ACC112 (cell line): Measurements from ENCODE around the gene NRF1.
"Not testable (repeated sequence)": the region's sequence is repeated elsewhere in the genome, so short reads cannot be mapped to it uniquely, and the experiment has no call there.

Source experiments
- H2AFZ ChIP-seq: fragments of 200-600 bp; sonication (generic); one replicate; pipeline ENCODE4 v1.6.0; 2017; ENCODE audit warnings: antibody characterized with exemption, low read length; ENCODE audit not compliant: unreplicated experiment
- H3K27ac ChIP-seq: fragments of 200-600 bp; sonication (generic); 2 replicates; pipeline ENCODE4 v1.5.1; 2014; ENCODE audit warnings: low read depth, mild to moderate bottlenecking, antibody characterized with exemption, low read length, moderate library complexity
- H3K27me3 ChIP-seq: fragments of 200-600 bp; sonication (generic); 2 replicates; pipeline ENCODE4 v1.6.1; 2014; ENCODE audit warnings: mild to moderate bottlenecking, antibody characterized with exemption, low read length, moderate library complexity, mixed read lengths; ENCODE audit not compliant: insufficient read depth
- H3K36me3 ChIP-seq: fragments of 200-600 bp; sonication (generic); 2 replicates; pipeline ENCODE4 v1.6.1; 2016; ENCODE audit warnings: mild to moderate bottlenecking, antibody characterized with exemption, low read length, moderate library complexity, mixed read lengths; ENCODE audit not compliant: insufficient read depth
- H3K4me1 ChIP-seq: fragments of 200-600 bp; sonication (generic); one replicate; pipeline ENCODE4 v1.6.1; 2016; ENCODE audit warnings: low read length, mixed read lengths; ENCODE audit not compliant: insufficient read depth, unreplicated experiment, control insufficient read depth
- H3K4me3 ChIP-seq: fragments of 200-600 bp; sonication (generic); 2 replicates; pipeline ENCODE4 v1.5.1; 2014; ENCODE audit warnings: mild to moderate bottlenecking, low read depth, low read length
- H3K79me2 ChIP-seq: fragments of 200-600 bp; sonication (generic); one replicate; pipeline ENCODE4 v1.6.0; 2016; ENCODE audit warnings: low read length; ENCODE audit not compliant: control insufficient read depth, unreplicated experiment, insufficient read depth

Gene NRF1

DNA sequence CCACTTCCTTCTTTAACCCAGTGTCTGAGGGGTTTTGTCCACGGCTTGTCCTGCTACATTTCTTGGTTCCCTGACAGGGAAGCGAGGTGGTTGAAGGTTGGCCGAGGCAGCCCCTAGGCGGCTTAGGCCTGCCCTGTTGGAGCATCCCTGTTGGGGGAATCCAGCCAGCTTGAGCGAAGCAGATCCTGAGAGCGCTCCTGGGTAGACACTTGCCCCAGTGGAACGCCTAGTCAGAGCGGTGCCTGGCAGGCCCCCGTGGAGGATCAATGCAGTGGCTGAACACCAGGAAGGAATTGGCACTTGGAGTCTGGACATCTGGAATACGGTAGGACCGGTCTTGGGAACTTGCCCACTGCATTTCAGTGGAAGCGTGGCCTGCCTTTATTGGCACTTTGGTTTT, 32.7 kb upstream of the NRF1 start:
- no peak overlapping the region for H3K27ac ChIP-seq
- H3K27me3 ChIP-seq = no peaks in the 10 kb centered on the region

DNA sequence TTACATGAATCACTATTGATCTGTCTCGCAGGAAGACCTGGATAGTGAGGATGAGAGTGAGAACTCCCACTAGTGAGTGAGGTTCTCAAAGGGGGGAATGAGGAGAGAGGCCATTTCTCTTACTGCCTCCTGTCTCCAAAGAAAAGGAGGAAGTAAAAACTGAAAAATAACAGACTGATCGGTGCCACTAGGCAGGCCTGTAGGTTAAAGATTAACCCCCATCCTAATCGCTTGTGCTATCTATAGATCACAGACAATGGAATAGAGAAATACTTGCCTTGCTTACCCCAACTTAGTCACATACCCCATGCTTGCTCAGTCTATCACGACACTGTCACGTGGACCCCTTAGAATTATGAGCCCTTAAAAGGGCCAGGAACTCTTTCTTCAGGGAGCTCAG, 25.3 kb upstream of the NRF1 start:
- not testable (repeated sequence) for H3K27me3 ChIP-seq, H3K4me3 ChIP-seq, H3K36me3 ChIP-seq, H3K27ac ChIP-seq, H3K4me1 ChIP-seq, H3K79me2 ChIP-seq, H2AFZ ChIP-seq

More for the DNA sequence above, 32.7 kb upstream of the NRF1 start:
- no peaks in the 10 kb centered on the region for H3K36me3 ChIP-seq
- peaks cover 7% of the 10 kb centered on the region for H3K4me1 ChIP-seq
- H3K4me3 ChIP-seq = no peak overlapping the region
- H3K79me2 ChIP-seq = no peaks in the 10 kb centered on the region
- no peak overlapping the region for H2AFZ ChIP-seq

DNA sequence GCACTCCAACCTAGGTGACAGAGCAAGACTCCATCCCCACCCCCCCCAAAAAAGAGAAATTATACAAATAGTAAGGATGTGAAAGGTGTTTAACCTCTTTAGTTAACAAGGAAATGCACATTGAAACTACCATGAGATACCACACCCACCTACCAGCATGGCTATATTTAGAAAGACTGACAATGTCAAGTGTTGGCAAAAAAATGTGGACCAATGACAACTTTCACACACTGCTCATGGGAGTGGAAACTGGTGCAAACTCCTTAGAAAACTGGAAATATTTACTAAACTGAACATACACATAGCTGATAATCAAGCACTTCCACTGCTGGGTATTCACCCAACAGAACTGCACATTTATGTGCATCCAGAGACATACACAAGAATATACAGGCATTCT, 23.3 kb upstream of the NRF1 start:
- Histone ChIP-seq H3K79me2 (no peaks in the 10 kb centered on the region), H3K27me3 (no peaks in the 10 kb centered on the region), H3K4me3 (no peak overlapping the region), H2AFZ (no peak overlapping the region), H3K36me3 (no peaks in the 10 kb centered on the region), H3K27ac (no peak overlapping the region), H3K4me1 (no peaks in the 10 kb centered on the region)

DNA sequence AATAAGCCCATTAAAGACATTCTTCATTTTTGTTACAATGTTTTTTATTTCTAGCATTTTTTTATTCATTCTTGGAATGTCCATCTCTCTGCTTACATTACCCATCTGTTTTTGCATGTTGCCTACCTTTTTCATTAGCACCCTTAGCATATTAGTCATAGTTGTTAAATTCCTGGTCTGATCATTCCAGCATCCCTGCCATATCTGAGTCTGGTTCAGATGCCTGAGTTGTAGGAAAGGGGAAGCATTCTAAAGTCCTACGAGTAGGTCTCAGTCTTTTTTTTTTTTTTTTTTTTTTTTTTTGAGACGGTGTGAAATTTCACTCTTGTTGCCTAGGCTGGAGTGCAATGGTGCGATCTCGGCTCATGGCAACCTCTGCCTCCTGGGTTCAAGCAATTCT, 19.7 kb upstream of the NRF1 start:
- H3K4me1 ChIP-seq = no peaks in the 10 kb centered on the region
- H3K36me3 ChIP-seq = no peaks in the 10 kb centered on the region
- H3K4me3 ChIP-seq = no peak overlapping the region
- no peak overlapping the region for H3K27ac ChIP-seq
- no peaks in the 10 kb centered on the region for H3K79me2 ChIP-seq
- H3K27me3 ChIP-seq = no peaks in the 10 kb centered on the region
- H2AFZ ChIP-seq = no peak overlapping the region

DNA sequence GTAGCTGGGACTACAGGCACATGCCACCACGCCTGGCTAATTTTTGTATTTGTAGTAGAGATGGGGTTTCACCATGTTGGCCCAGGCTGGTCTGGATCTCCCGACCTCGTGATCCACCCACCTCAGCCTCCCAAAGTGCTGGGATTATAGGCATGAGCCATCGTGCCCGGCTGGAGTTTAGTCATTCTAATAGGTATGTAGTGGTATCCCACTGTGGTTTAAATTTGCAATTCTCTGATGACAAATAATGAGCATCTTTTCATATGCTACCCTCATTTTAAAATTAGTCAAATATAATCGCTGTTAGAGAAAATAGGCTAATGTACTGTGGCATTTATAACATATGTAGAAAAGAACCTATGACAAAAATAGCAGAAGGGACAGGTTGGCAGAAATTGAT, 15.1 kb upstream of the NRF1 start:
- H3K4me1 ChIP-seq, H3K27ac ChIP-seq, H3K79me2 ChIP-seq, H3K4me3 ChIP-seq, H2AFZ ChIP-seq, H3K27me3 ChIP-seq, H3K36me3 ChIP-seq: not testable (repeated sequence)

DNA sequence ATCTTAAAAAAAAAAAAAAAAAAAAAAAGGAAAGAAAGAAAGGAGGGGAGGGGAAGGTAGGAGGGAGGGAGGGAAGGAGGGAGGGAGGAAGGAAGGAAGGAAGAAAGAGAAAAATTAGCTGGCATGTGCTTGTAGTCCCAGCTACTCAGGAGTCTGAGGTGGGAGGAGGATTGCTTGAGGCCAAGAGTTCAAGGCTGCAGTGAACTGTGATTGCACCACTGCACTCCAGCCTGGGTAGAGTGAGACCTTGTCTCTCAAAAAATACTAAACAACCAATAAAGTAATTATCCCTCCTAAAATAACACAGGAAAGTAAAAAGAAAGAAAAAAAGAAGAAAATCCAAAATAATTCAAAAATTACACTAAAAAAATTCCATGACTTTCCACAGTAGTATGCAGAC, 13.8 kb upstream of the NRF1 start:
- Histone ChIP-seq H3K4me1 (no peaks in the 10 kb centered on the region), H3K4me3 (no peak overlapping the region), H3K27me3 (no peaks in the 10 kb centered on the region), H3K79me2 (no peaks in the 10 kb centered on the region), H2AFZ (no peak overlapping the region), H3K36me3 (no peaks in the 10 kb centered on the region), H3K27ac (no peak overlapping the region)

DNA sequence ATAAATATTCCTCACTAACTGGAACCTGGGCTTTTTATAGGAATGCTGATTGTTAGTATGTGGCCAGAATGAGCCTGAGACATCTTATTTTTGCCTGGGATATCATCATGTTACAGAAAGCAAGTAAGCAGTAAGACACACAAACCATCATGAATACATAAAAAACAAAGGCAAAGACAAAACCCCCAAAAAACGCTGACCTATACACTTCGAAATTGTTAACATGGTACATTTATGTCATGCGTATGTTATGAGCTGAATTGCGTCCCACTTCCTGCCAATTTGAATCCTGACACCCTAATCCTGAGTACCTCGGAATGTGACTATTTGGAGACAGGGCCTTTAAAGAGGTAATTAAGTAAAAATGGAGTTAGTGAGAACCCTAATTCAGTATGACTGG, 12.3 kb upstream of the NRF1 start:
- Histone ChIP-seq H3K36me3 (no peaks in the 10 kb centered on the region), H3K4me1 (no peaks in the 10 kb centered on the region), H2AFZ (no peak overlapping the region), H3K27me3 (no peaks in the 10 kb centered on the region), H3K79me2 (no peaks in the 10 kb centered on the region), H3K4me3 (no peak overlapping the region), H3K27ac (no peak overlapping the region)

DNA sequence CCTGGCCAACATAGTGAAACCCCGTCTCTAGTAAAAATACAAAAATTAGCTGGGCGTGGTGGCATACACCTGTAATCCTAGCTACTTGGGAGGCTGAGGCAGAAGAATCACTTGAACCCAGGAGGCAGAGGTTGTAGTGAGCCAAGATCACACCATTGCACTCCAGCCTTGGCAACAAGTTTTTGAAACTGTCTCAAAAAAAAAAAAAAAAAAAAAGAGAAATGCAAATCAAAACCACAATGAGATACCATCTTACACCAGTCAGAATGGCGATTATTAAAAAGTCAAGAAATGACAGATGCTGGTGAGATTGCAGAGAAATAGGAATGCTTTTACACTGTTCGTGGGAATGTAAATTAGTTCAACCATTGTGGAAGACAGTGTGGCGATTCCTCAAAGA, 7.9 kb upstream of the NRF1 start:
- H3K27ac ChIP-seq, H3K27me3 ChIP-seq, H3K36me3 ChIP-seq, H2AFZ ChIP-seq, H3K4me1 ChIP-seq, H3K79me2 ChIP-seq, H3K4me3 ChIP-seq: not testable (repeated sequence)

DNA sequence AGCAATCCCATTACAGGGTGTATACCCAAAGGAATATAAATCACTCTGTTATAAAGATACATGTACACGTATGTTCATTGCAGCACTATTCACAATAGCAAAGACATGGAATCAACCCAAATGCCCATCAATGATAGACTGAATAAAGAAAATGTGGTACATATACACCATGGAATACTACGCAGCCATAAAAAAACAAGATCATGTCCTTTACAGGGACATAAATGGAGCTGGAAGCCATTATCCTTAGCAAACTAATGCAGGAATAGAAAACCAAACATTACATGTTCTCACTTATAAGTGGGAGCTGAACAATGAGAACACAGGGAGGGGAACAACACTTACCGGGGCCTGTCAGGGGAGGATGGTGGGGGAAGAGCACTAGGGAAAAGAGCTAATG, 7.5 kb upstream of the NRF1 start:
- H3K4me3 ChIP-seq, H3K27ac ChIP-seq, H3K36me3 ChIP-seq, H3K79me2 ChIP-seq, H3K27me3 ChIP-seq, H3K4me1 ChIP-seq, H2AFZ ChIP-seq: not testable (repeated sequence)

DNA sequence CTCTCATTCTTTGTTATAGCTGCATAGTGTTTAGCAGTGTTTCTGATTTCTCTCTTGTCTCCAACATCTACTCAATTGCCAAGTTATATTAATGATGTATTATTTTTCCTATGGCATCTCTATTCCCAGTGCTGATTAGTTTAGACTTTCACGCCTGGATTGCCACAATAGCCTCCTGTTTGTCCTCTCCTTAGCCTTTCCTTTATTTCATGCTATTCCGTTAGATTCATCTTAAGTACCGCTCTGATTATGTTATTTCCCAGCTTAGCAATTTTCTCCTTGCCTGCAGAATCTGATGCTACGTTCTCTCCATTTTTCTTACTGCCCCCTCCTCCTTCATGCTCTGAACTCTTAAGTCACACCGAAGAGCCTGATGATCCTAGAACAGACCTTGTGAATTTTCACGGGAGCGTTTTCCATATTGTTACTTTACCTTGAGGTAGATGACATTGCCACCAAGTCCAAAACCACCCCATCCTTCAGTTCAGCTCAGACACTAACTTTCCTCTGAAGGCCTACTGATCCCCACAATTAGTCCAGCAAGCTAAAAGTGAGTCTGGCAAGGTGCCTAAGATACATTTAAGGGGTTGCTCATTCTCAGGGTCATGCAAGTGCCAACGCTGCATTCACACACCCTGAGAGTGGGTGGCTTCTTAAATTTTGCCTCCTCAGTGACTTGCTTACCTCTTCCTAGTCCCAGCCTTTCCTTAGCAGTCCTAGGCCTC, 6.6 kb upstream of the NRF1 start:
- no peak overlapping the region for H3K27ac ChIP-seq
- peaks cover 7% of the 10 kb centered on the region for H3K79me2 ChIP-seq
- H2AFZ ChIP-seq = no peak overlapping the region
- H3K36me3 ChIP-seq = peaks cover 10% of the 10 kb centered on the region; the same call in 1 of the 2 replicates
- no peak overlapping the region for H3K4me3 ChIP-seq
- H3K4me1 ChIP-seq = no peaks in the 10 kb centered on the region
- H3K27me3 ChIP-seq = no peaks in the 10 kb centered on the region

DNA sequence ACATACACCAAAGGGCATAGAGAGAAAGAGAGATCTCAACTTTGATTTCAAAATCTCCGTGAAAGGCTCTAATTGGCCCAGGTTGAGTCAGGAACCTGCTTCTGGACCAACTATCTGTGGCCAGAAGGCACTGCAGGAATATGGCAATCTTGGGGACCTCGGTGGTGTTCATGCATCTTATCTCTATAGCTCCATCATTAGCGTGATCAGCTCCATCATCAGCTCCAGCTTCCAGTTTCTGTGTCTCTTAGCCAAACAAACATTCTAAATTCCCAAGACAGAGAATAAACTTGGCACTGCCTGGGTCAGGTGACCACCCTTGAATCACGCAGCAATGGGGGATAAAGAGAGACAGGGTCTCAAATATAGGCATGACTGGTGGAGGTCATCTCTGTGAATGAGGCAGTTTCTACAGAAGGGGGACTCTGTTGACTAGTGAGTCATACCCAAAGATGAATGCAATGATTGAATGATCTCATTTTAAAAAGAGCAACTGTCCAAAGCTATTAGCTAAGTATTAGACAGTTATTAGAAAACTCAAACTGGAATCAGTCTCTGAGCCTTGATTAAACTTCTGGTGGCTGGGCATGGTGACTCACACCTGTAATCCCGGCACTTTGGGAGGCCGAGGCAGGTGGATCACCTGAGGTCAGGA, 5.4 kb upstream of the NRF1 start:
- peaks cover 10% of the 10 kb centered on the region; the same call in 1 of the 2 replicates for H3K36me3 ChIP-seq
- no peak overlapping the region for H2AFZ ChIP-seq
- no peak overlapping the region for H3K4me3 ChIP-seq
- H3K27me3 ChIP-seq = no peaks in the 10 kb centered on the region
- H3K27ac ChIP-seq = no peak overlapping the region
- peaks cover 19% of the 10 kb centered on the region for H3K79me2 ChIP-seq
- no peaks in the 10 kb centered on the region for H3K4me1 ChIP-seq
